Activated CD8-positive, alpha-beta memory T cell treated with anti-CD3 and anti-CD28 coated beads, Interleukin-2, amount 50 U/mL, for 48 hours (primary cell): ENCODE results near the gene MANF.

ENCODE experiments used
- DNase-seq: peaks from one replicate; pipeline ENCODE4 v3.0.0-alpha.2; 2020

Gene MANF

GRCh38 chr3:51436998-51437639, 52.0 kb downstream of the MANF start:
- DNase-seq = no peak
